Heart left ventricle (tissue), 13 donors: ENCODE data around the gene TULP4.

Experiments
- POLR2A ChIP-seq, 2 donors: fragments of 450-650 bp; IDR thresholded peaks; one replicate each; pipeline ENCODE4 v1.6.1; 2017; ENCODE audit warnings: antibody characterized with exemption in 2 of 2, mild to moderate bottlenecking in 2 of 2, moderate library complexity in 2 of 2
- TF ChIP-seq, protein P1 (sequence below), 12 donors: fragments of 200-600 bp; sonication (generic) in 4 of 12; IDR thresholded peaks; one replicate each; pipeline versions ENCODE4 v1.5.0 to v1.8.0; 2018 to 2022; ENCODE audit warnings: antibody characterized with exemption in 12 of 12, mild to moderate bottlenecking in 5 of 12
- donor health status: ischemic (EF 13 %, LVEDD 7.1; RV severe dilation, severe dysfunction).
- donor health status: DM: no; HTN: yes; CAD: no.
- donor health status: DM: no; HTN: no; CAD: no.
- donor health status: ischemic (EF 25% LVEDD 6.9; RV normal size, moderate dysfunction).
- donor health status: ischemic (EF 25% LVEDD 5.7; RV mildly dilated, moderate dysfunction).
- donor health status: ischemic (EF 35%, LVEDD 5.7; RV mildly dilated, moderate dysfunction).
- donor health status: nonischemic (EF 11% LVEDD 7.7; RV severe dilation, severe dysfunction).
- donor health status: DM: yes; HTN: yes; CAD: no.
- donor health status: PGD.
- donor health status: ischemic (EF 29% LVEDD 5.4; RV normal size, mild dysfunction).
- donor health status: nonischemic (EF 23%, LVEDD 6.1; RV moderate dilation, normal function).

DNA sequence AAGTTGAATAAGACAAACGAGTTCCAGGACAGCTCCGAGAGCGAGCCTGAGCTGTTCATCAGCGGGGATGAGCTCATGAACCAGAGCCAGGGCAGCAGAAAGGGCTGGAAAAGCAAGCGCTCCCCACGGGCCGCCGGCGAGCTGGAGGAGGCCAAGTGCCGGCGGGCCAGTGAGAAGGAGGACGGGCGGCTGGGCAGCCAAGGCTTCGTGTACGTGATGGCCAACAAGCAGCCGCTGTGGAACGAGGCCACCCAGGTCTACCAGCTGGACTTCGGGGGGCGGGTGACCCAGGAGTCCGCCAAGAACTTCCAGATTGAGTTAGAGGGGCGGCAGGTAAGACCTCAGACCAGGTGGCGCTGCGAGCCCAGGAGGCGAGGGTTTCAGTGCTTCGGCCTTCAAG is 191.6 kb downstream of the TULP4 start:
- TF ChIP-seq, protein P1, sequence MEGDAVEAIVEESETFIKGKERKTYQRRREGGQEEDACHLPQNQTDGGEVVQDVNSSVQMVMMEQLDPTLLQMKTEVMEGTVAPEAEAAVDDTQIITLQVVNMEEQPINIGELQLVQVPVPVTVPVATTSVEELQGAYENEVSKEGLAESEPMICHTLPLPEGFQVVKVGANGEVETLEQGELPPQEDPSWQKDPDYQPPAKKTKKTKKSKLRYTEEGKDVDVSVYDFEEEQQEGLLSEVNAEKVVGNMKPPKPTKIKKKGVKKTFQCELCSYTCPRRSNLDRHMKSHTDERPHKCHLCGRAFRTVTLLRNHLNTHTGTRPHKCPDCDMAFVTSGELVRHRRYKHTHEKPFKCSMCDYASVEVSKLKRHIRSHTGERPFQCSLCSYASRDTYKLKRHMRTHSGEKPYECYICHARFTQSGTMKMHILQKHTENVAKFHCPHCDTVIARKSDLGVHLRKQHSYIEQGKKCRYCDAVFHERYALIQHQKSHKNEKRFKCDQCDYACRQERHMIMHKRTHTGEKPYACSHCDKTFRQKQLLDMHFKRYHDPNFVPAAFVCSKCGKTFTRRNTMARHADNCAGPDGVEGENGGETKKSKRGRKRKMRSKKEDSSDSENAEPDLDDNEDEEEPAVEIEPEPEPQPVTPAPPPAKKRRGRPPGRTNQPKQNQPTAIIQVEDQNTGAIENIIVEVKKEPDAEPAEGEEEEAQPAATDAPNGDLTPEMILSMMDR (IDR thresholded peaks at IDR 0.05): no peak
- TF ChIP-seq POLR2A (IDR thresholded peaks at IDR 0.05): no peak
